ENCODE measurements around the gene WFDC9. TPM values are rescaled to one million over a fixed set of nuclear protein-coding genes. Genes with fewer than 3 reads are reported as not detected.

The WFDC9 gene
- total RNA-seq, 2 experiments from 2014 or later, result not detected

DNA sequence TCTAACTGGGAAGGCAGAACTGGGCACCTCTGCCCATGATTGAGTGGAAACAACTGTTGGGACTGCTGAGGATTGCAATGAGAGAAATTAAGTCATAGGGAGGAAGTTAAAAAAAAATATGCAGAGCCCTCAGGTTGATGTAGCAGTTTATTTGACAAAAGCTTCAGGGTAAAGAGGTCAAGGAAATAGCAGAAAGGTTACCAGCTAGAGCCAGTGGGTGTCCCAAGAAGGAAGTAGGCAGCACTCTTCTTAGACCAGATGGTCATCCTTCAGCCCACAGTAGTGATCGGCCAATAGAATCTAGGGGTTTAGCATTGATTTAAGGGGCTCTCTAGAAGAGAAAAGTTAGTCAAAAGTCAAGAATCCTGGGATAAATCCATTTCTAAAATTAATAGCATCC lies 23.3 kb downstream of the WFDC9 start:
- ChIA-PET POLR2A (no interaction called here), CTCF (no interaction called here)
- no peak overlapping the region for H3K4me3 ChIP-seq (ENCODE audit: low read length)
- no peaks in the 10 kb centered on the region for H3K36me3 ChIP-seq (ENCODE audit: insufficient read depth, low read length)
- H3K27ac Mint-ChIP-seq, result no peak overlapping the region
- TF ChIP-seq, protein P1, sequence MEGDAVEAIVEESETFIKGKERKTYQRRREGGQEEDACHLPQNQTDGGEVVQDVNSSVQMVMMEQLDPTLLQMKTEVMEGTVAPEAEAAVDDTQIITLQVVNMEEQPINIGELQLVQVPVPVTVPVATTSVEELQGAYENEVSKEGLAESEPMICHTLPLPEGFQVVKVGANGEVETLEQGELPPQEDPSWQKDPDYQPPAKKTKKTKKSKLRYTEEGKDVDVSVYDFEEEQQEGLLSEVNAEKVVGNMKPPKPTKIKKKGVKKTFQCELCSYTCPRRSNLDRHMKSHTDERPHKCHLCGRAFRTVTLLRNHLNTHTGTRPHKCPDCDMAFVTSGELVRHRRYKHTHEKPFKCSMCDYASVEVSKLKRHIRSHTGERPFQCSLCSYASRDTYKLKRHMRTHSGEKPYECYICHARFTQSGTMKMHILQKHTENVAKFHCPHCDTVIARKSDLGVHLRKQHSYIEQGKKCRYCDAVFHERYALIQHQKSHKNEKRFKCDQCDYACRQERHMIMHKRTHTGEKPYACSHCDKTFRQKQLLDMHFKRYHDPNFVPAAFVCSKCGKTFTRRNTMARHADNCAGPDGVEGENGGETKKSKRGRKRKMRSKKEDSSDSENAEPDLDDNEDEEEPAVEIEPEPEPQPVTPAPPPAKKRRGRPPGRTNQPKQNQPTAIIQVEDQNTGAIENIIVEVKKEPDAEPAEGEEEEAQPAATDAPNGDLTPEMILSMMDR (IDR thresholded peaks at IDR 0.05), result no peak
- H3K9me3 Mint-ChIP-seq, result peaks cover 5% of the 10 kb centered on the region
- no peaks in the 10 kb centered on the region for H3K27me3 ChIP-seq (ENCODE audit: control insufficient read depth in 1 of 2, insufficient read depth in 2 of 2, low read length in 2 of 2)
- DNase-seq (no peak), ATAC-seq (ENCODE audit: poor library complexity) (no peak)
- no peaks in the 10 kb centered on the region for H3K4me1 ChIP-seq (ENCODE audit: insufficient read depth, low read length)
- H3K4me3 Mint-ChIP-seq, result no peak overlapping the region
- no peak overlapping the region for H3K27ac ChIP-seq (ENCODE audit: low read depth in 1 of 2, low read length in 2 of 2)
- H3K27me3 Mint-ChIP-seq, result peaks cover 46% of the 10 kb centered on the region
- intact Hi-C loops (cut with DNase I, micrococcal nuclease), result no loop called here
- H3K9me3 ChIP-seq (ENCODE audit: control insufficient read depth in 1 of 2, insufficient read depth in 1 of 2, low read length in 2 of 2), result peaks cover 8 to 12% of the 10 kb centered on the region in 2 experiments
- H3K4me1 Mint-ChIP-seq (ENCODE audit: low read depth), result peaks cover 6% of the 10 kb centered on the region
- no peaks in the 10 kb centered on the region for H3K36me3 Mint-ChIP-seq (ENCODE audit: low read depth)

DNA sequence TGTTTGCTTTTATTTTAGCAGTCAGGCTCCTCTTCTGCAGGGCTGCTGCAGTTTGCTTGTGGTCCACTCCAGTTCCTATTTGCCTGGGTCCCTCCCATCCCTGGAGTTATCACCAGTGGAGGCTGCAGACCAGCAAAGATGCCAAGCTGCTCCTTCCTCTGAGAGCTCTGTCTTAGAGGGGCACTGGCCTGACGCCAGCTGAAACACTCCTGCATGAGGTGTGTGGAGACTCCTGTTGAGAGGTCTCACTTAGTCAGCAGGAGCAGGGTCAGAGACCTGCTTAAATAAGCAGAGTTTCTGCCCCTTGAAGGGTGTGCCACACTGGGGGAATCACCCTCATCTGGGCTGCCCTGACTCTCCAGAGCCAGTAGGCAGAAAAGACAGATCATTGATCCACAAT lies 35.8 kb downstream of the WFDC9 start:
- no peak overlapping the region for H3K27ac ChIP-seq (ENCODE audit: low read depth in 1 of 2, low read length in 2 of 2)

DNA sequence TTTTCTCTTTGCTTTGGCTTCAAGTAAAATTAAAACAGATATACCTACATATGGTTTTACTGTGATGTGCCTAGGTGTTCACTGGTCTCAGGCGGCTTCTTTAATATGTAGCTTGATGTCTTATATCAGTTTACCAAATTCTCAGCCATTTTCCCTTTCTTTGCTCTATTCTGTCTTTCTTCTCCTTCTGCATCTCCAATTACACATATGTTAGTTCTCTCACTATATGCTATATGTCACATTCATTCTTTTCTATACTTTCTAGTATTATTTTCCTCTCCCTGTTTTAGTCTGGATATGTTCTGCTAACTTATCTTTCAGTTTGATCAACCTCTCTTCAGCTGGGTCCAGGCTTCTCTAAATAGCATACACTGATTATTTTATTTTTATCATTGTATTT lies 37.6 kb downstream of the WFDC9 start:
- H3K36me3 Mint-ChIP-seq (ENCODE audit: low read depth), result no peaks in the 10 kb centered on the region
- ChIA-PET CTCF (no interaction called here), POLR2A (no interaction called here)
- Histone ChIP-seq H3K9me3 (ENCODE audit: control insufficient read depth in 1 of 2, insufficient read depth in 1 of 2, low read length in 2 of 2) (no peaks in the 10 kb centered on the region), H3K27me3 (ENCODE audit: control insufficient read depth in 1 of 2, insufficient read depth in 2 of 2, low read length in 2 of 2) (peaks cover 7 to 20% of the 10 kb centered on the region in 2 experiments), H3K27ac (ENCODE audit: low read depth in 1 of 2, low read length in 2 of 2) (no peak overlapping the region), H3K36me3 (ENCODE audit: insufficient read depth, low read length) (no peaks in the 10 kb centered on the region), H3K4me1 (ENCODE audit: insufficient read depth, low read length) (no peaks in the 10 kb centered on the region), H3K4me3 (ENCODE audit: low read length) (no peak overlapping the region)
- H3K4me1 Mint-ChIP-seq (ENCODE audit: low read depth), result no peaks in the 10 kb centered on the region
- peaks cover 57% of the 10 kb centered on the region for H3K27me3 Mint-ChIP-seq
- no peak overlapping the region for H3K4me3 Mint-ChIP-seq
- TF ChIP-seq, protein P1 (IDR thresholded peaks at IDR 0.05), result no peak
- DNase-seq (no peak), ATAC-seq (ENCODE audit: poor library complexity) (no peak)
- H3K27ac Mint-ChIP-seq, result no peak overlapping the region
- no peaks in the 10 kb centered on the region for H3K9me3 Mint-ChIP-seq
- intact Hi-C loops (cut with DNase I, micrococcal nuclease), result loop anchor here in 1 of 2 experiments (2.0 kb wide), 1 partner anchor 177 kb away; no protein-coding TSS in a partner anchor

More for the DNA sequence above, 35.8 kb downstream of the WFDC9 start:
- intact Hi-C loops (cut with DNase I, micrococcal nuclease), result no loop called here
- H3K4me3 Mint-ChIP-seq, result no peak overlapping the region
- POLR2A ChIA-PET, result no interaction called here
- TF ChIP-seq, protein P1 (IDR thresholded peaks at IDR 0.05), result no peak
- Histone ChIP-seq H3K36me3 (ENCODE audit: insufficient read depth, low read length) (no peaks in the 10 kb centered on the region), H3K9me3 (ENCODE audit: control insufficient read depth in 1 of 2, insufficient read depth in 1 of 2, low read length in 2 of 2) (no peaks in the 10 kb centered on the region), H3K4me3 (ENCODE audit: low read length) (no peak overlapping the region), H3K4me1 (ENCODE audit: insufficient read depth, low read length) (no peaks in the 10 kb centered on the region), H3K27me3 (ENCODE audit: control insufficient read depth in 1 of 2, insufficient read depth in 2 of 2, low read length in 2 of 2) (peaks cover 8 to 23% of the 10 kb centered on the region in 2 experiments)
- CTCF ChIA-PET, result no interaction called here
- DNase-seq, result no peak
- no peaks in the 10 kb centered on the region for H3K9me3 Mint-ChIP-seq
- peaks cover 62% of the 10 kb centered on the region for H3K27me3 Mint-ChIP-seq
- H3K36me3 Mint-ChIP-seq (ENCODE audit: low read depth), result no peaks in the 10 kb centered on the region
- H3K4me1 Mint-ChIP-seq (ENCODE audit: low read depth), result no peaks in the 10 kb centered on the region
- H3K27ac Mint-ChIP-seq, result no peak overlapping the region
- ATAC-seq (ENCODE audit: poor library complexity), result no peak

Data from CD4-positive, alpha-beta T cell (primary cell).